PC-9 (cell line): ENCODE data around the gene GCK. TPM values are rescaled to one million over a fixed set of nuclear protein-coding genes. Genes with fewer than 3 reads are reported as not detected.

Source experiments
- BruUV-seq: library from RNA; stranded (reverse); fragments of 400-500 nt; replicated peaks from 2 replicates; lab custom pipeline; 2021; lab: Mats Ljungman, UMichigan
- CTCF ChIA-PET: fragments of 300-600 bp; sonication (Branson Sonifier 250); formaldehyde crosslinking; loops from one replicate; lab custom pipeline; 2022; ENCODE audit warnings: antibody characterized with exemption; lab: Charles Lee
- POLR2A ChIA-PET: fragments of 300-600 bp; sonication (Branson Sonifier 250); formaldehyde crosslinking; loops from one replicate; lab custom pipeline; 2022; ENCODE audit warnings: antibody characterized with exemption; ENCODE audit not compliant: unreplicated experiment; lab: Charles Lee
- DNase-seq, 2 experiments: peaks; one replicate each; pipeline versions ENCODE4 v3.0.0 to v3.0.0-alpha.2; 2015 to 2022; ENCODE audit warnings: mixed read lengths in 1 of 2
- H2AFZ ChIP-seq: fragments of 200-600 bp; sonication (generic); 2 replicates; pipeline ENCODE4 v1.8.1; 2017; ENCODE audit warnings: antibody characterized with exemption
- H3F3A ChIP-seq: fragments of 200-600 bp; sonication (generic); 2 replicates; pipeline ENCODE4 v1.8.1; 2017; ENCODE audit warnings: antibody characterized with exemption, mild to moderate bottlenecking, low read depth; ENCODE audit not compliant: insufficient read depth
- H3K27ac ChIP-seq: fragments of 200-600 bp; sonication (generic); 2 replicates; pipeline ENCODE4 v1.6.1; 2016; ENCODE audit warnings: mixed run types
- H3K27me3 ChIP-seq: fragments of 200-600 bp; sonication (generic); 2 replicates; pipeline ENCODE4 v1.6.1; 2016; ENCODE audit warnings: low read depth, mixed run types; ENCODE audit not compliant: insufficient read depth
- H3K36me3 ChIP-seq: fragments of 200-600 bp; sonication (generic); 2 replicates; pipeline ENCODE4 v1.6.1; 2016; ENCODE audit warnings: low read depth, mixed run types
- H3K4me1 ChIP-seq: fragments of 200-600 bp; sonication (generic); replicated peaks from 2 replicates; pipeline ENCODE4 v1.6.1; 2016; ENCODE audit warnings: mixed run types; ENCODE audit not compliant: insufficient read depth
- H3K4me2 ChIP-seq: fragments of 200-600 bp; sonication (generic); 2 replicates; pipeline ENCODE4 v1.6.1; 2017; ENCODE audit warnings: mixed run types
- H3K4me3 ChIP-seq: fragments of 200-600 bp; sonication (generic); 2 replicates; pipeline ENCODE4 v1.6.1; 2016; ENCODE audit warnings: mixed run types
- H3K79me2 ChIP-seq: fragments of 200-600 bp; sonication (generic); 2 replicates; pipeline ENCODE4 v1.6.1; 2017; ENCODE audit warnings: low read depth, mixed run types
- H3K9me2 ChIP-seq: fragments of 200-600 bp; sonication (generic); 2 replicates; pipeline ENCODE4 v1.8.1; 2017; ENCODE audit warnings: mild to moderate bottlenecking; ENCODE audit not compliant: insufficient read depth
- H3K9me3 ChIP-seq: fragments of 200-600 bp; sonication (generic); 2 replicates; pipeline ENCODE4 v1.8.1; 2016; ENCODE audit warnings: low read depth; ENCODE audit not compliant: insufficient read depth
- H4K20me1 ChIP-seq: fragments of 200-600 bp; sonication (generic); 2 replicates; pipeline ENCODE4 v1.8.1; 2017; ENCODE audit not compliant: insufficient read depth
- EZH2 ChIP-seq: fragments of 200-600 bp; sonication (generic); IDR thresholded peaks from 2 replicates; pipeline ENCODE4 v1.8.0; 2017; ENCODE audit warnings: antibody characterized with exemption, low read depth
- intact Hi-C: fragments of 100-400 bp; cut with micrococcal nuclease; formaldehyde crosslinking; loops from one replicate; pipeline ENCODE4 v1.10.0; 2022; ENCODE audit not compliant: unreplicated experiment
- total RNA-seq: library from RNA; stranded (reverse); gene quantifications from 2 replicates; pipeline ENCODE4 v1.2.3, GENCODE V29; 2021
- TF ChIP-seq, protein P1 (sequence below): fragments of 200-600 bp; sonication (generic); conservative IDR thresholded peaks from 2 replicates; pipeline ENCODE4 v1.6.1; 2017; ENCODE audit warnings: mixed run types, antibody characterized with exemption, mild to moderate bottlenecking, moderate library complexity

Gene GCK
- total RNA-seq, 1 experiment from 2014 or later = not detected

DNA sequence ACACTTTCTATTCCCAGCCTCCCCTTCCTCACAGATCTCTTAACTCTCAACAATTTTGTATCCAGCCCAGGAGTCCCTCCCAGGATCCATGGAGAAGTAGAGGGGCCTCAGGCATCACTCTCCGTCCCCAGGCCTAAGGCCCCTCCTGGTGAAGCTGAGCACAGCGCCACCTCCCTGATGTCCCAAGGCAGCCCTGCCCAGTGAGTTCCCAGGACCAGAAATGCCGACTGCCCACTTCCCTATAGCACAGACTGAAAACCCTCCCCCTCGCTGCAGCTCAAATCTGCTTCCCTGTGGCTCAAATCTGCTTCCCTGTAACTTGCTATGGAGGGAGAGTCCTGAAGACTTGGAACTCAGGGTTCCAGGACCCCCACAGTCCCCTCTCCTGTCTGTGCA is 47.1 kb upstream of the GCK start:
- Histone ChIP-seq H4K20me1 (no peaks in the 10 kb centered on the region), H3K27ac (no peak overlapping the region), H3K79me2 (no peaks in the 10 kb centered on the region), H3K36me3 (no peaks in the 10 kb centered on the region), H3K27me3 (peaks cover 68% of the 10 kb centered on the region), H3K4me3 (no peak overlapping the region), H2AFZ (no peak overlapping the region), H3K4me1 (no peaks in the 10 kb centered on the region), H3K9me2 (no peaks in the 10 kb centered on the region), H3K4me2 (no peak overlapping the region), H3K9me3 (no peaks in the 10 kb centered on the region), H3F3A (no peaks in the 10 kb centered on the region)
- POLR2A ChIA-PET = interaction anchor here (0.6 kb wide), 1 partner anchor 238 kb away, joined by 6 read pairs; no protein-coding TSS in a partner anchor
- no peak for DNase-seq
- TF ChIP-seq, protein P1, sequence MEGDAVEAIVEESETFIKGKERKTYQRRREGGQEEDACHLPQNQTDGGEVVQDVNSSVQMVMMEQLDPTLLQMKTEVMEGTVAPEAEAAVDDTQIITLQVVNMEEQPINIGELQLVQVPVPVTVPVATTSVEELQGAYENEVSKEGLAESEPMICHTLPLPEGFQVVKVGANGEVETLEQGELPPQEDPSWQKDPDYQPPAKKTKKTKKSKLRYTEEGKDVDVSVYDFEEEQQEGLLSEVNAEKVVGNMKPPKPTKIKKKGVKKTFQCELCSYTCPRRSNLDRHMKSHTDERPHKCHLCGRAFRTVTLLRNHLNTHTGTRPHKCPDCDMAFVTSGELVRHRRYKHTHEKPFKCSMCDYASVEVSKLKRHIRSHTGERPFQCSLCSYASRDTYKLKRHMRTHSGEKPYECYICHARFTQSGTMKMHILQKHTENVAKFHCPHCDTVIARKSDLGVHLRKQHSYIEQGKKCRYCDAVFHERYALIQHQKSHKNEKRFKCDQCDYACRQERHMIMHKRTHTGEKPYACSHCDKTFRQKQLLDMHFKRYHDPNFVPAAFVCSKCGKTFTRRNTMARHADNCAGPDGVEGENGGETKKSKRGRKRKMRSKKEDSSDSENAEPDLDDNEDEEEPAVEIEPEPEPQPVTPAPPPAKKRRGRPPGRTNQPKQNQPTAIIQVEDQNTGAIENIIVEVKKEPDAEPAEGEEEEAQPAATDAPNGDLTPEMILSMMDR = no peak
- no peak for TF ChIP-seq EZH2
- intact Hi-C loops = no loop called here
- BruUV-seq = no TSS peak
- CTCF ChIA-PET = no interaction called here

DNA sequence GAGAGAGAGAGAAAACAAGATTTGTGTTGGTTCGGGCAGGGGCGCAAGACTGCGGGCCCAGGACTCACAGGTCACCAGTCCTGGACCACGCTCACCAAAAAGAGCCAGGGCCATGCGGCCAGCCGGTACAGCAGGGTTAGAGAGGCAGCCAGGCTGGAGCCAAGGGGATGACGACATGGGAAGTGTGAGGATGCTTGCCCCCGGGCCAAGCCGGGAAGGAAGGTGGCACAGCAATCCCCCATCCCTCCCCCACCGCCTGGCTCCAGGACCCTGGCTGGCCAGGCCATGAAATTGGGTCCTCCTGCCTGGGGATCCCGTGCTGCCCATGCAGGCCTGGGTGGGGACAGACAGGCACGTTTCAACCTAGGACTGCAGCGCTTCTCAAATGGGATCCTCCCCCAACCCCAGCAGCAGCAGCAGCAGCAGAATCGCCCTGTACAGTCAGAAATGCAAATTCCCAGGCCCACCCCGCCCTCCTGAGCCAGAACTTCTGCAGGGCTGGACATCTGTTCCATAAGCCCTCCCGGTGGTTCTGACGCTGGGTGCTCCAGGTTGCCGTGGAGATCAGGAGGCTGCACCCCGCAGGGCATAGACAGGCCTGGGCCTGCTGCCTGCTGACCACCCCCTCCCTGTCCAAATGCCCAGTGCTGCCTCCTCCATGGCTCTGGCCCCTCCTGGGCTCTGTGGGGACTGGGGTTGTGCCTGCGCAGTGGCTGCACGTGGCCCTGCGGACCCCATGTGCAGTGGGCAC is 46.5 kb upstream of the GCK start:
- ChIA-PET POLR2A (interaction anchor here (0.7 kb wide), 1 partner anchor 9 kb away, joined by 5 read pairs; no protein-coding TSS in a partner anchor), CTCF (no interaction called here)
- H2AFZ ChIP-seq = no peak overlapping the region
- H3K4me3 ChIP-seq = no peak overlapping the region
- intact Hi-C loops = no loop called here
- no peaks in the 10 kb centered on the region for H3K79me2 ChIP-seq
- H3K9me3 ChIP-seq = no peaks in the 10 kb centered on the region
- no peaks in the 10 kb centered on the region for H4K20me1 ChIP-seq
- no peaks in the 10 kb centered on the region for H3K9me2 ChIP-seq
- H3K36me3 ChIP-seq = no peaks in the 10 kb centered on the region
- H3K4me1 ChIP-seq = no peaks in the 10 kb centered on the region
- no peak overlapping the region for H3K27ac ChIP-seq
- DNase-seq = no peak
- TF ChIP-seq, protein P1 = no peak
- no peak for TF ChIP-seq EZH2
- H3F3A ChIP-seq = no peaks in the 10 kb centered on the region
- peaks cover 66% of the 10 kb centered on the region for H3K27me3 ChIP-seq
- no peak overlapping the region for H3K4me2 ChIP-seq
- no TSS peak for BruUV-seq

DNA sequence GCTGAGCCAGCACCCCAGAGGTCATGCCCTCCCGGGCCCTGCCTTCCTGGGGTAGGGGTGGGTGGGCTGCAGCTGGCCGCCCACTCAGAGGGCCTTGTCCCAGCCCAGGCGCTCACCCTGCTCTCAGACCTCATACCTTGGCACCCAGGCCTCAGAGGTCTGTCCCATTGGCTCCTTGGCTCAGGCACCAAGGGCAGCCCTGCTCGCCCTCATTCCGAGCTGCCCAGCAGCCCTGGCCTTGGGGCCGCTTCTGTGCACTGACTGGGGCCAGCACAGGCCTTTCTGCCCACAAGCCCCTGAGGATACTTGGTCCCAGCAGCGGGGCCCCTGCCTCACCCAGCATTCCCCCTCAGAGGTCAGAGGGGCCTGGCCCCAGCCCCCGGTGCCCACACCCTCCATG is 45.8 kb upstream of the GCK start:
- H3K9me3 ChIP-seq = no peaks in the 10 kb centered on the region
- H3K4me2 ChIP-seq = no peak overlapping the region
- no peaks in the 10 kb centered on the region for H3K79me2 ChIP-seq
- H3K4me3 ChIP-seq = no peak overlapping the region
- no peak overlapping the region for H2AFZ ChIP-seq
- no peaks in the 10 kb centered on the region for H3K4me1 ChIP-seq
- H3K27ac ChIP-seq = no peak overlapping the region
- H3K36me3 ChIP-seq = no peaks in the 10 kb centered on the region
- intact Hi-C loops = no loop called here
- peaks cover 63% of the 10 kb centered on the region for H3K27me3 ChIP-seq
- no peaks in the 10 kb centered on the region for H4K20me1 ChIP-seq
- no TSS peak for BruUV-seq
- TF ChIP-seq, protein P1 = no peak
- TF ChIP-seq EZH2 = no peak
- no peak for DNase-seq
- H3K9me2 ChIP-seq = no peaks in the 10 kb centered on the region
- CTCF ChIA-PET = no interaction called here
- POLR2A ChIA-PET = interaction anchor here (0.7 kb wide), 1 partner anchor 9 kb away, joined by 5 read pairs; no protein-coding TSS in a partner anchor
- no peaks in the 10 kb centered on the region for H3F3A ChIP-seq
